HepG2 (cell line): ENCODE data around the gene PPP1CC. TPM values are rescaled to one million over a fixed set of nuclear protein-coding genes. Genes with fewer than 3 reads are reported as not detected.

Experiments
- ATAC-seq: fragments of 200-7000 bp; cut with Tn5 transposase; 3 replicates; pipeline ENCODE4 v1.9.1; 2020; ENCODE audit warnings: mild to moderate bottlenecking, moderate library complexity
- BruUV-seq: library from RNA; stranded (reverse); fragments of 400-500 nt; replicated peaks from 2 replicates; lab custom pipeline; 2021; lab: Mats Ljungman, UMichigan
- CTCF ChIA-PET: fragments of 300-600 bp; formaldehyde crosslinking; extraction: SDS; loops from one replicate; lab custom pipeline; 2021; ENCODE audit warnings: low total read pairs, inconsistent platforms, low intra/inter-chr PET ratio; lab: Yijun Ruan, JAX
- POLR2A ChIA-PET: fragments of 350-600 bp; sonication (Branson Sonifier 250); formaldehyde crosslinking; loops from one replicate; lab custom pipeline; 2020; ENCODE audit warnings: antibody characterized with exemption, inconsistent platforms; lab: Yijun Ruan, JAX
- DNase-seq: peaks from one replicate; pipeline ENCODE4 v3.0.0-alpha.2; 2015; ENCODE audit warnings: low spot score
- FAIRE-seq: peaks from 3 replicates; lab custom pipeline; 2011; peaks lifted over from hg19 to GRCh38; lab: Jason Lieb, UNC
- H2AFZ ChIP-seq: one replicate; pipeline ENCODE4 v1.6.1; 2011; ENCODE audit warnings: low read length, inconsistent platforms
- H3K27ac ChIP-seq: fragments of 300-600 bp; 3 replicates; pipeline ENCODE4 v1.8.0; 2011; ENCODE audit warnings: mixed run types, mild to moderate bottlenecking, mixed read lengths, low read length, inconsistent platforms; ENCODE audit not compliant: insufficient read depth; ENCODE audit errors: extremely low read length
- H3K27me3 ChIP-seq, 2 experiments: fragments of 200-600 bp in 1 of 2; 2 replicates in 1 of 2; 3 replicates in 1 of 2; pipeline versions ENCODE4 v1.6.0 to v1.8.0; 2011; ENCODE audit warnings: low read length in 2 of 2, mild to moderate bottlenecking in 2 of 2, moderate library complexity in 2 of 2, inconsistent platforms in 1 of 2; ENCODE audit not compliant: insufficient read depth in 2 of 2, control insufficient read depth in 1 of 2
- H3K36me3 ChIP-seq, 2 experiments: fragments of 200-600 bp in 1 of 2; replicated peaks in 1 of 2; 2 replicates in 1 of 2; 3 replicates in 1 of 2; pipeline versions ENCODE4 v1.5.1 to v1.8.0; 2011; ENCODE audit warnings: low read length in 2 of 2, inconsistent platforms in 1 of 2; ENCODE audit not compliant: insufficient read depth in 2 of 2, control insufficient read depth in 1 of 2
- H3K4me1 ChIP-seq: 2 replicates; pipeline ENCODE4 v1.5.1; 2012; ENCODE audit warnings: low read length, inconsistent platforms; ENCODE audit not compliant: insufficient read depth
- H3K4me2 ChIP-seq: 2 replicates; pipeline ENCODE4 v1.6.0; 2011; ENCODE audit warnings: low read depth, low read length, inconsistent platforms
- H3K4me3 ChIP-seq, 3 experiments: fragments of 200-600 bp in 1 of 3; sonication (generic), shearing (Covaris generic) in 1 of 3; replicated peaks in 1 of 3; 2 replicates each; pipeline ENCODE4 v1.5.1; 2011 to 2016; ENCODE audit warnings: low read length in 3 of 3, inconsistent platforms in 2 of 3, low read depth in 2 of 3, mild to moderate bottlenecking in 2 of 3, control low read depth in 1 of 3, mixed read lengths in 1 of 3; ENCODE audit not compliant: insufficient read depth in 1 of 3
- H3K79me2 ChIP-seq: one replicate; pipeline ENCODE4 v1.6.1; 2011; ENCODE audit warnings: low read length, inconsistent platforms; ENCODE audit not compliant: insufficient read depth
- H3K9ac ChIP-seq: 2 replicates; pipeline ENCODE4 v1.6.0; 2011; ENCODE audit warnings: mild to moderate bottlenecking, low read depth, low read length, inconsistent platforms; ENCODE audit not compliant: insufficient read depth
- H3K9me3 ChIP-seq: 2 replicates; pipeline ENCODE4 v1.5.1; 2012; ENCODE audit warnings: mild to moderate bottlenecking, low read length
- H4K20me1 ChIP-seq: 2 replicates; pipeline ENCODE4 v1.6.0; 2011; ENCODE audit warnings: inconsistent platforms, mild to moderate bottlenecking, low read length, moderate library complexity; ENCODE audit not compliant: insufficient read depth
- BRF2 ChIP-seq: sonication (generic); formaldehyde crosslinking; IDR thresholded peaks from 2 replicates; pipeline ENCODE4 v1.8.1; 2022; ENCODE audit warnings: mild to moderate bottlenecking, missing genetic modification reagents
- FOSL1 ChIP-seq: sonication (generic); formaldehyde crosslinking; IDR thresholded peaks from 2 replicates; pipeline ENCODE4 v1.9.0; 2021; ENCODE audit warnings: missing genetic modification reagents, borderline replicate concordance
- HDAC1 ChIP-seq: sonication (generic); formaldehyde crosslinking; IDR thresholded peaks from 2 replicates; pipeline ENCODE4 v1.5.1; 2020; ENCODE audit warnings: mild to moderate bottlenecking, missing genetic modification reagents
- KLF16 ChIP-seq, 2 experiments: sonication (generic) in 1 of 2; formaldehyde crosslinking in 1 of 2; IDR thresholded peaks; 2 replicates each; pipeline versions ENCODE4 v1.6.1 to v1.8.0; 2016 to 2023; ENCODE audit warnings: missing genetic modification reagents in 2 of 2, missing compliant biosample characterization in 1 of 2
- MED1 ChIP-seq: sonication (generic); formaldehyde crosslinking; IDR thresholded peaks from 2 replicates; pipeline ENCODE4 v1.4.0; 2020; ENCODE audit warnings: missing genetic modification reagents
- NFKBIZ ChIP-seq: IDR thresholded peaks from 2 replicates; pipeline ENCODE4 v1.6.1; 2018; ENCODE audit warnings: missing genetic modification reagents, missing compliant biosample characterization
- POLR2AphosphoS2 ChIP-seq: IDR thresholded peaks from 2 replicates; pipeline ENCODE4 v1.6.1; 2011; ENCODE audit warnings: low read depth, low read length, improper control_type of control experiment
- SALL2 ChIP-seq: sonication (generic); formaldehyde crosslinking; IDR thresholded peaks from 2 replicates; pipeline ENCODE4 v1.8.1; 2023; ENCODE audit warnings: mild to moderate bottlenecking, missing genetic modification reagents, inconsistent platforms
- SNRNP70 ChIP-seq: fragments of 200-400 bp; formaldehyde crosslinking; IDR thresholded peaks from 2 replicates; pipeline ENCODE4 v1.6.1; 2017; ENCODE audit warnings: mild to moderate bottlenecking, low read depth, low read length, moderate library complexity
- SSRP1 ChIP-seq: IDR thresholded peaks from 2 replicates; pipeline ENCODE4 v1.6.1; 2016; ENCODE audit warnings: control low read depth
- ZNF543 ChIP-seq: sonication (generic); formaldehyde crosslinking; IDR thresholded peaks from 2 replicates; pipeline ENCODE4 v1.4.0; 2020; ENCODE audit warnings: mild to moderate bottlenecking, missing genetic modification reagents
- ZNF546 ChIP-seq: sonication (generic); formaldehyde crosslinking; conservative IDR thresholded peaks from 2 replicates; pipeline ENCODE4 v1.8.1; 2023; ENCODE audit warnings: mild to moderate bottlenecking, missing genetic modification reagents
- ZNF552 ChIP-seq: sonication (generic); formaldehyde crosslinking; IDR thresholded peaks from 2 replicates; pipeline ENCODE4 v1.9.0; 2022; ENCODE audit warnings: missing genetic modification reagents, mild to moderate bottlenecking, borderline replicate concordance
- WGBS: methylation state at CpG from one replicate; pipeline ENCODE4 v1.1.6; 2017; ENCODE audit warnings: low lambda C conversion rate; 5-methylcytosine and 5-hydroxymethylcytosine counted together
- in situ Hi-C: cut with HindIII; loops from 2 replicates; pipeline ENCODE4 v1.10.0; 2017; ENCODE audit warnings: low pct_unique_long_range_greater_than_20kb; ENCODE audit not compliant: extremely low pct_ligation_motif_present
- intact Hi-C: fragments of 100-400 bp; cut with micrococcal nuclease; formaldehyde crosslinking; loops from one replicate; pipeline ENCODE4 v1.10.0; 2022; ENCODE audit not compliant: unreplicated experiment
- polyA plus RNA-seq, 8 experiments: library from polyadenylated mRNA; depleted of rRNA in 3 of 8; stranded (reverse) in 7 of 8; unstranded in 1 of 8; fragments of >200 nt; fragmentation: Illumina TruSeq in 4 of 8; extraction: Trizol in 4 of 8; gene quantifications; 2 replicates each; pipeline versions ENCODE4 v1.2.1 to v1.2.3, GENCODE V29; 2011 to 2016; ENCODE audit warnings: low read depth in 4 of 8, missing spikeins in 1 of 8, mixed read lengths in 1 of 8; ENCODE audit not compliant: insufficient read depth in 1 of 8
- total RNA-seq, 5 experiments: library from RNA; depleted of rRNA; stranded (reverse); fragments of >200 nt; fragmentation: Illumina TruSeq; extraction: Trizol; gene quantifications; 2 replicates each; pipeline ENCODE4 v1.2.3, GENCODE V29; 2016; ENCODE audit warnings: low read depth in 1 of 5
- TF ChIP-seq, protein P1 (sequence below): sonication (generic); formaldehyde crosslinking; IDR thresholded peaks from 2 replicates; pipeline ENCODE4 v1.5.0; 2020; ENCODE audit warnings: missing genetic modification reagents, mild to moderate bottlenecking, borderline replicate concordance
- TF ChIP-seq, protein P2 (sequence below): IDR thresholded peaks from 2 replicates; pipeline ENCODE4 v1.6.1; 2012; ENCODE audit warnings: low read length, improper control_type of control experiment
- TF ChIP-seq, protein P3 (sequence below): sonication (generic); formaldehyde crosslinking; IDR thresholded peaks from 2 replicates; pipeline ENCODE4 v1.5.0; 2020; ENCODE audit warnings: missing genetic modification reagents
- TF ChIP-seq, protein P4 (sequence below): IDR thresholded peaks from 2 replicates; pipeline ENCODE4 v1.6.1; 2016; ENCODE audit warnings: control low read depth

Gene PPP1CC
- total and polyA plus RNA-seq, 2 of the 13 experiments (the other 11 are each of a cell fraction or from before 2014, with no cell fraction given) = 178 to 187 TPM

DNA sequence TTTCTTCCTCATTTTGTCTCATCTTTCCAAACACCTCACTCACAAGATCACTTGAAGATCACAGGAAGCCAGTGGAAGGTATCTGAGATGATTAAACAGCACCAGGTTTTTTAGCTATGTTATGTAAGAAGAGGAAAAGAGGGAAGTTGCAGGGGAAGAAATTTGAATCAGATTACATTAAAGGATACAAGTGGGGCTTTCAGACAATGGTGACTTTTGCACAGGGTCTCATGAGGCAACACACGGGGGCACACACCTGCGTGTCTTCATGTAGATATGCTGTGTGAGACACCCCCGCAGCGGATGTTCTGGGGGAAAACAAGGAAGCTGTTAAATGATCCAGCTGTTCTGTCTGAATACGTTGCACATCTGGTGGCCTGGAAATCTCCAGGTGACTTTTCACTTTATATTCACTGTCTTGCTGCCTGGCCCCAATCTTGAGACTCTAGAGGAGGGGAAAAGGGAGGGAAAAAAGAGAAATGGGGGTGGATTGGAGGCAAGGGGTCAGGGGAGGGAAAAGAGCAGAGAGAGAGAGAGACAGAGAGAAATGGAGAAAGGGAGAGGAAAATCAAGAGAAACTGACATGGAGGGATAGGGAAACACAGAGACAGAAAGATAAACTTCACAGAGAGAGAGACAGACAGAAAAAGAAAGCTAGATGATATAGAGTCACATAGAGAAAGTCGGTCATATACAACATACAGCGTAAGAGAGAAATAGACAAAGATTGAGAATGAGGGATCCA lies 36.3 kb upstream of the PPP1CC start:
- intact Hi-C loops (no loop called here), in situ Hi-C loops (no loop called here)
- Histone ChIP-seq H3K4me3 (no peak overlapping the region), H4K20me1 (no peaks in the 10 kb centered on the region), H3K4me1 (peaks cover 6% of the 10 kb centered on the region; the same call in 1 of the 2 replicates), H3K27ac (no peak overlapping the region), H3K4me2 (no peak overlapping the region), H3K9me3 (no peaks in the 10 kb centered on the region), H3K36me3 (no peaks in the 10 kb centered on the region), H3K79me2 (no peaks in the 10 kb centered on the region), H2AFZ (no peak overlapping the region), H3K9ac (no peak overlapping the region), H3K27me3 (peaks cover 0 to 10% of the 10 kb centered on the region in 2 experiments; a peak in 2 of 5 replicates)
- ChIA-PET POLR2A (no interaction called here), CTCF (no interaction called here)
- TF ChIP-seq SNRNP70 (no peak), ZNF543 (CRISPR knock-in tag) (no peak), KLF16 (CRISPR knock-in tag; IDR thresholded peaks at IDR 0.05) (no peak), HDAC1 (no peak), BRF2 (CRISPR knock-in tag) (no peak), NFKBIZ (no peak), POLR2AphosphoS2 (no peak), ZNF552 (CRISPR knock-in tag) (no peak), SALL2 (no peak), MED1 (no peak), FOSL1 (CRISPR knock-in tag) (no peak), SSRP1 (CRISPR knock-in tag) (no peak), ZNF546 (CRISPR knock-in tag) (no peak)
- TF ChIP-seq, protein P1, sequence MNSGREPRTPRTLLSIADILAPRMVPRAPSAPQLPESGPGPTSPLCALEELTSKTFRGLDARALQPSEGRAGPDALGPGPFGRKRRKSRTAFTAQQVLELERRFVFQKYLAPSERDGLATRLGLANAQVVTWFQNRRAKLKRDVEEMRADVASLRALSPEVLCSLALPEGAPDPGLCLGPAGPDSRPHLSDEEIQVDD (CRISPR knock-in tag) = no peak
- TF ChIP-seq, protein P2, sequence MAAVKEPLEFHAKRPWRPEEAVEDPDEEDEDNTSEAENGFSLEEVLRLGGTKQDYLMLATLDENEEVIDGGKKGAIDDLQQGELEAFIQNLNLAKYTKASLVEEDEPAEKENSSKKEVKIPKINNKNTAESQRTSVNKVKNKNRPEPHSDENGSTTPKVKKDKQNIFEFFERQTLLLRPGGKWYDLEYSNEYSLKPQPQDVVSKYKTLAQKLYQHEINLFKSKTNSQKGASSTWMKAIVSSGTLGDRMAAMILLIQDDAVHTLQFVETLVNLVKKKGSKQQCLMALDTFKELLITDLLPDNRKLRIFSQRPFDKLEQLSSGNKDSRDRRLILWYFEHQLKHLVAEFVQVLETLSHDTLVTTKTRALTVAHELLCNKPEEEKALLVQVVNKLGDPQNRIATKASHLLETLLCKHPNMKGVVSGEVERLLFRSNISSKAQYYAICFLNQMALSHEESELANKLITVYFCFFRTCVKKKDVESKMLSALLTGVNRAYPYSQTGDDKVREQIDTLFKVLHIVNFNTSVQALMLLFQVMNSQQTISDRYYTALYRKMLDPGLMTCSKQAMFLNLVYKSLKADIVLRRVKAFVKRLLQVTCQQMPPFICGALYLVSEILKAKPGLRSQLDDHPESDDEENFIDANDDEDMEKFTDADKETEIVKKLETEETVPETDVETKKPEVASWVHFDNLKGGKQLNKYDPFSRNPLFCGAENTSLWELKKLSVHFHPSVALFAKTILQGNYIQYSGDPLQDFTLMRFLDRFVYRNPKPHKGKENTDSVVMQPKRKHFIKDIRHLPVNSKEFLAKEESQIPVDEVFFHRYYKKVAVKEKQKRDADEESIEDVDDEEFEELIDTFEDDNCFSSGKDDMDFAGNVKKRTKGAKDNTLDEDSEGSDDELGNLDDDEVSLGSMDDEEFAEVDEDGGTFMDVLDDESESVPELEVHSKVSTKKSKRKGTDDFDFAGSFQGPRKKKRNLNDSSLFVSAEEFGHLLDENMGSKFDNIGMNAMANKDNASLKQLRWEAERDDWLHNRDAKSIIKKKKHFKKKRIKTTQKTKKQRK = no peak
- TF ChIP-seq, protein P3, sequence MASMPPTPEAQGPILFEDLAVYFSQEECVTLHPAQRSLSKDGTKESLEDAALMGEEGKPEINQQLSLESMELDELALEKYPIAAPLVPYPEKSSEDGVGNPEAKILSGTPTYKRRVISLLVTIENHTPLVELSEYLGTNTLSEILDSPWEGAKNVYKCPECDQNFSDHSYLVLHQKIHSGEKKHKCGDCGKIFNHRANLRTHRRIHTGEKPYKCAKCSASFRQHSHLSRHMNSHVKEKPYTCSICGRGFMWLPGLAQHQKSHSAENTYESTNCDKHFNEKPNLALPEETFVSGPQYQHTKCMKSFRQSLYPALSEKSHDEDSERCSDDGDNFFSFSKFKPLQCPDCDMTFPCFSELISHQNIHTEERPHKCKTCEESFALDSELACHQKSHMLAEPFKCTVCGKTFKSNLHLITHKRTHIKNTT (CRISPR knock-in tag) = no peak
- TF ChIP-seq, protein P4, sequence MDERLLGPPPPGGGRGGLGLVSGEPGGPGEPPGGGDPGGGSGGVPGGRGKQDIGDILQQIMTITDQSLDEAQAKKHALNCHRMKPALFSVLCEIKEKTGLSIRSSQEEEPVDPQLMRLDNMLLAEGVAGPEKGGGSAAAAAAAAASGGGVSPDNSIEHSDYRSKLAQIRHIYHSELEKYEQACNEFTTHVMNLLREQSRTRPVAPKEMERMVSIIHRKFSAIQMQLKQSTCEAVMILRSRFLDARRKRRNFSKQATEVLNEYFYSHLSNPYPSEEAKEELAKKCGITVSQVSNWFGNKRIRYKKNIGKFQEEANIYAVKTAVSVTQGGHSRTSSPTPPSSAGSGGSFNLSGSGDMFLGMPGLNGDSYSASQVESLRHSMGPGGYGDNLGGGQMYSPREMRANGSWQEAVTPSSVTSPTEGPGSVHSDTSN = no peak
- BruUV-seq = no TSS peak
- ATAC-seq = no peak
- DNase-seq = no peak
- no peak for FAIRE-seq
- 36% methylated on average over 7 of the region's 7 CpGs for WGBS
